Measurements from ENCODE around the gene LRIF1. TPM values are rescaled to one million over a fixed set of nuclear protein-coding genes. Genes with fewer than 3 reads are reported as not detected.

LRIF1 gene
- total RNA-seq, 4 donors from 2014 or later, result 6.0 to 10.7 (median 7.5) TPM

GRCh38 chr1:110990541-110990940 is 26.8 kb upstream of the LRIF1 start:
- no peaks in the 10 kb centered on the region for H3K36me3 ChIP-seq
- H3K4me3 ChIP-seq, result no peak overlapping the region
- no peaks in the 10 kb centered on the region for H3K4me1 ChIP-seq
- no peak for TF ChIP-seq POLR2A (IDR thresholded peaks at IDR 0.05)
- TF ChIP-seq, protein P1, sequence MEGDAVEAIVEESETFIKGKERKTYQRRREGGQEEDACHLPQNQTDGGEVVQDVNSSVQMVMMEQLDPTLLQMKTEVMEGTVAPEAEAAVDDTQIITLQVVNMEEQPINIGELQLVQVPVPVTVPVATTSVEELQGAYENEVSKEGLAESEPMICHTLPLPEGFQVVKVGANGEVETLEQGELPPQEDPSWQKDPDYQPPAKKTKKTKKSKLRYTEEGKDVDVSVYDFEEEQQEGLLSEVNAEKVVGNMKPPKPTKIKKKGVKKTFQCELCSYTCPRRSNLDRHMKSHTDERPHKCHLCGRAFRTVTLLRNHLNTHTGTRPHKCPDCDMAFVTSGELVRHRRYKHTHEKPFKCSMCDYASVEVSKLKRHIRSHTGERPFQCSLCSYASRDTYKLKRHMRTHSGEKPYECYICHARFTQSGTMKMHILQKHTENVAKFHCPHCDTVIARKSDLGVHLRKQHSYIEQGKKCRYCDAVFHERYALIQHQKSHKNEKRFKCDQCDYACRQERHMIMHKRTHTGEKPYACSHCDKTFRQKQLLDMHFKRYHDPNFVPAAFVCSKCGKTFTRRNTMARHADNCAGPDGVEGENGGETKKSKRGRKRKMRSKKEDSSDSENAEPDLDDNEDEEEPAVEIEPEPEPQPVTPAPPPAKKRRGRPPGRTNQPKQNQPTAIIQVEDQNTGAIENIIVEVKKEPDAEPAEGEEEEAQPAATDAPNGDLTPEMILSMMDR (IDR thresholded peaks at IDR 0.05), result no peak
- H3K9me3 ChIP-seq, result no peaks in the 10 kb centered on the region
- no peak overlapping the region for H3K27ac ChIP-seq
- no peak for DNase-seq
- no peaks in the 10 kb centered on the region for H3K27me3 ChIP-seq

DNA sequence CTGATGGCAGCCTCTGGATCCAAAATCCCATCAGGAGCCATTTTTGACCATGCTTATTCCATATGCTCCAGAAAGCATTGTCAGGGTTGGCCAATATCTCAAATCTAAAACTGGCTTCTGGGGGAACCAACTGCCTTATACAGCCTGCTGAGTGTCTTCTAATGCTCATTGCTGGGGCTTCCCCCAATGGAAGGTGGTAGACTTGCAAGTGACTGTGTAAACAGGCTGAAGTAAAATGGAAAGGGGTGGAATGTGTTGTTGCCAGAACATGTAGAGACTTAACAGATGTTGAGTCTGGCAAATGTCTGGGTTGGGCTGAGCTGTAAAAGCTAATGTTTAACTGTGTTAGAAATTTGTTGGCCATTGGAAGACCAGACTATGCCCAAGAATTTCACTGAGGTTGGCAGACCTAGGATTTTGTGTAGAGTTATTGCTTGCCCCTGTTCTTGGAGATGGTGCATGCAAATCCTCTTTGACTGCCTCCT is 22.7 kb upstream of the LRIF1 start:
- Histone ChIP-seq H3K4me1 (no peaks in the 10 kb centered on the region), H3K27ac (no peak overlapping the region), H3K36me3 (no peaks in the 10 kb centered on the region), H3K27me3 (no peaks in the 10 kb centered on the region), H3K9me3 (no peaks in the 10 kb centered on the region), H3K4me3 (no peak overlapping the region)
- TF ChIP-seq, protein P1 (IDR thresholded peaks at IDR 0.05), result no peak
- TF ChIP-seq POLR2A (IDR thresholded peaks at IDR 0.05), result no peak
- DNase-seq, result no peak

DNA sequence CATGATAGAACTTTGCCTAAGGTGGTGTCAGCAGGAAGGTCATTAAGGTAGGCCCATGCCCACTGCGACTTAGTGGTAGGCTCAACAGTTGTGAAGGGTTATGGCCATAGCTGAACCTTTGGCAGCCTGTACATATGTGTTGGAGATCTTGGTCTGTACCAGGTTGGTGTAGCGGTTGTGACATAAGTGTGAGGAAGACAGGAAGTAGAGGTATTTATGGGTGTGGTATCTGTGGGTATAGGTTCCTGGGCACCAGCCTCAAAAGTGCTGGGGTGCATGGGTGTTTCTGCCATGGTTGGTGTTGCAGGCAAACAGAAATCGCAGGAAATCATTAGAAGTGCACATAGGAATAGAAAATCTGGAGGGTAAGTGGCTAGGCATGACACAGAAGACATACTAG is 18.6 kb upstream of the LRIF1 start:
- no peak for DNase-seq
- Histone ChIP-seq H3K27ac (no peak overlapping the region), H3K4me1 (no peaks in the 10 kb centered on the region), H3K36me3 (no peaks in the 10 kb centered on the region), H3K27me3 (no peaks in the 10 kb centered on the region), H3K4me3 (no peak overlapping the region), H3K9me3 (no peaks in the 10 kb centered on the region)
- TF ChIP-seq, protein P1 (IDR thresholded peaks at IDR 0.05), result no peak

DNA sequence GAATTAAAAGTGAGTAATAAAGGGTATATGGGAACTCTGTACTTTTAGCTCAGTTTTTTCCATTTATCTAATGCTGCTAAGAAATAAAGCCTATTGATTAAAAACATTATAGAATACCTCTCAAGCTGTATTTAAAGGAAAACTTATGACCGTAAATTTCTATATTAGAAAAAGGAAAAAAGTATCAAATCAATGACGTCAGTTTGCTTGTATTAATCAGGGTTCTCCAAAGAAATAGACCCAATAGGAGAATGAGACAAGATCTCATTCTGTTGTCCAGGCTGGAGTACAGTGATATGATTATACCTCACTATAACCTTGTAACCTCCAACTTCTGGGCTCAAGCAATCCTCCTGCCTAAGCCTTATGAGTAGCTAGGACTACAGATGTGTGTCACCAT is 15.4 kb upstream of the LRIF1 start:
- no peaks in the 10 kb centered on the region for H3K27me3 ChIP-seq
- TF ChIP-seq POLR2A (IDR thresholded peaks at IDR 0.05), result no peak
- TF ChIP-seq, protein P1 (IDR thresholded peaks at IDR 0.05), result no peak
- H3K27ac ChIP-seq, result no peak overlapping the region
- no peak for DNase-seq
- no peak overlapping the region for H3K4me3 ChIP-seq
- no peaks in the 10 kb centered on the region for H3K4me1 ChIP-seq
- H3K9me3 ChIP-seq, result peaks cover 0 to 3% (median 0%) of the 10 kb centered on the region in 4 donors
- no peaks in the 10 kb centered on the region for H3K36me3 ChIP-seq

GRCh38 chr1:110976089-110976488 is 12.4 kb upstream of the LRIF1 start:
- DNase-seq, result no peak
- Histone ChIP-seq H3K36me3 (no peaks in the 10 kb centered on the region), H3K9me3 (peaks cover 0 to 3% (median 0%) of the 10 kb centered on the region in 4 donors), H3K27me3 (no peaks in the 10 kb centered on the region), H3K4me3 (no peak overlapping the region), H3K4me1 (no peaks in the 10 kb centered on the region), H3K27ac (no peak overlapping the region)
- TF ChIP-seq, protein P1 (IDR thresholded peaks at IDR 0.05), result no peak

GRCh38 chr1:110975265-110975664 is 11.5 kb upstream of the LRIF1 start:
- TF ChIP-seq POLR2A (IDR thresholded peaks at IDR 0.05), result no peak
- TF ChIP-seq, protein P1 (IDR thresholded peaks at IDR 0.05), result no peak
- no peaks in the 10 kb centered on the region for H3K27me3 ChIP-seq
- no peaks in the 10 kb centered on the region for H3K4me1 ChIP-seq
- DNase-seq, result no peak
- no peaks in the 10 kb centered on the region for H3K36me3 ChIP-seq
- no peak overlapping the region for H3K27ac ChIP-seq
- H3K9me3 ChIP-seq, result peaks cover 0 to 3% (median 0%) of the 10 kb centered on the region in 4 donors
- H3K4me3 ChIP-seq, result no peak overlapping the region

All from Peyer's patch (tissue), 4 donors.